8988T (cell line): ENCODE measurements around the gene CALB2.

Source experiments
- DNase-seq: peaks from one replicate; pipeline ENCODE4 v3.0.0; 2011

Gene CALB2

GRCh38 chr16:71428883-71429282 is 70.4 kb downstream of the CALB2 start:
- DNase-seq = no peak

DNA sequence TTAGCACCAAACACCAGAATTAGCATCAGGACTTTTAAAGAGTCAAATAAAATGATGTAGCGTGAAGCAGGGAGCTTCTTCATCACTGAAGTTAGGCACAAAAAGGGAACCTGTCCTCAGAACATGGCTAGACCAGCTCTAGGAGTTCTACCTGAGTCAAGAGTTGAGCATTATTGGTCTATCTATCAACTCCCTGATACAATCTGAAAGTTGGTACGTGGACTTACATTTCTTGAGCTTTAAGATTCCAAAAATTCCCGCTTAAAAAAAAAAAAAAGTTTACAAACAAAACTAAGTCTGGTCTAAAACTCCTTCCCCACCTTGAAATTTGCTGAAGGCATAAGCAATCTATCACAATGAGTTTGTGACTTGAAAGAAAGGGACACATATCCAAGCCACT is 71.1 kb downstream of the CALB2 start:
- no peak for DNase-seq

- DNase-seq = no peak
Observed at GRCh38 chr16:71430744-71431143, 72.2 kb downstream of the CALB2 start.

- no peak for DNase-seq
Observed at GRCh38 chr16:71431176-71431575, 72.7 kb downstream of the CALB2 start.

DNA sequence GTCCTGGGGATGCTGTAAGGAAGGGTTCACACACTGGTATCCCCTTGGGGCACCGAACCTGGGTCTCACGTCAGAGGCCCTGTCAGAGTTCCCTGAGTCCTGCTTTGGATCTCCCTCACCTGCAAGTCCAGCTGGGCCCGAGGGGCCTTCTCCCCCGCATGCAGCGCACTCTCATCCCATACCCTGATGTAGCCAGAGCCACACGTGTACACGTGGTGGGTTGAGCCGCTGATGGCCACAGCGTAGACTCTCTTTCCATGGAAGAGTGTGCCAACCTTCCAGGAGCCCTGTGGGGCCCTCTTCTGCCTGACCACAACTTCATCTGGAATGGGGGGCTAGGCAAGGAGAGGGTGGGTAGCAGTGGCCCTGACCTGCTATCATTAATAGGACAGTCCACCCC is 73.5 kb downstream of the CALB2 start:
- DNase-seq = no peak

DNA sequence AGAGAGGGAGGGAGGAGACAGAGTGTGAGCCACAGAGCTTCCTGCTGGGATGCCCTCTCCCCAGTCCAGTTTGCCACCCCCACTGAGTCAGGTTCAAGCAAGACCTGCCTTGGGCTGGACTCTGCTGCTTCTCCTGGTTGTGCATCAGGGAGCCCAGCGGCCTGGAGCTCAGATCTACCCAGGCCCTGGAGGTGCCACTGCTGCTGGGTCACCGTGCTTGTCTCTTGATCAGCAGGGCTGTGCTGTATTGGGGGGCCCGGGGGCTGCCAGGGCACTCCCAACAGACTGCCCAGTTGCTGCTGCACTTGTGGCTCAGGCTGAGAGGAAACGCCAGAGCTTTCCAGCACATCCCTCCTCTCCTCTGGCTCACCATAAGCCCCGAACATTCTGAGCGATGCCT is 74.4 kb downstream of the CALB2 start:
- DNase-seq = no peak

GRCh38 chr16:71436473-71436872 is 78.0 kb downstream of the CALB2 start:
- DNase-seq = no peak

DNA sequence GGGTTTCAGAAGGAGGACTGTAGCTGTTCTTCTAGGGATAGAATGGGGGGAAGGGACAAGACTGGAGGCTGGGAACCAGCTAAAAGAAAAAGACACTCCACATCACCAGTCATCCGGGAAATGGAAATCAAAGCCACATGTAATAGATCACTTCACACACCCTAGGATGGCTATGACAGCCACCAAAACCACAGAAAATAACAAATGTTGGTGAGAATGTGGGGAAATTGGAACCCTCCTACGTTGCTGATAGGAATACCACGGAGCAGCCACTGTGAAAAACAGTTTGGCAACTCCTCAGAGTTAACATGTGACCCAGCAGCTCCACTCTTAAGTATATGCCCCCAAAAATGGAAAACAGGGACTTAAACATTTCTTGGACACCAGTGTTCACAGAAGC is 81.0 kb downstream of the CALB2 start:
- DNase-seq = no peak
